B cell (primary cell): ENCODE results near the gene EIF5.

Source experiments
- CTCF ChIP-seq: fragments of 200-600 bp; IDR thresholded peaks from one replicate; pipeline ENCODE4 v1.8.0; 2022; ENCODE audit warnings: antibody characterized with exemption, mild to moderate bottlenecking
- EZH2 ChIP-seq: IDR thresholded peaks from 2 replicates; pipeline ENCODE4 v1.6.1; 2012; ENCODE audit warnings: borderline replicate concordance, low read depth, mild to moderate bottlenecking, moderate library complexity, low read length; ENCODE audit not compliant: insufficient read depth, poor library complexity, severe bottlenecking

DNA sequence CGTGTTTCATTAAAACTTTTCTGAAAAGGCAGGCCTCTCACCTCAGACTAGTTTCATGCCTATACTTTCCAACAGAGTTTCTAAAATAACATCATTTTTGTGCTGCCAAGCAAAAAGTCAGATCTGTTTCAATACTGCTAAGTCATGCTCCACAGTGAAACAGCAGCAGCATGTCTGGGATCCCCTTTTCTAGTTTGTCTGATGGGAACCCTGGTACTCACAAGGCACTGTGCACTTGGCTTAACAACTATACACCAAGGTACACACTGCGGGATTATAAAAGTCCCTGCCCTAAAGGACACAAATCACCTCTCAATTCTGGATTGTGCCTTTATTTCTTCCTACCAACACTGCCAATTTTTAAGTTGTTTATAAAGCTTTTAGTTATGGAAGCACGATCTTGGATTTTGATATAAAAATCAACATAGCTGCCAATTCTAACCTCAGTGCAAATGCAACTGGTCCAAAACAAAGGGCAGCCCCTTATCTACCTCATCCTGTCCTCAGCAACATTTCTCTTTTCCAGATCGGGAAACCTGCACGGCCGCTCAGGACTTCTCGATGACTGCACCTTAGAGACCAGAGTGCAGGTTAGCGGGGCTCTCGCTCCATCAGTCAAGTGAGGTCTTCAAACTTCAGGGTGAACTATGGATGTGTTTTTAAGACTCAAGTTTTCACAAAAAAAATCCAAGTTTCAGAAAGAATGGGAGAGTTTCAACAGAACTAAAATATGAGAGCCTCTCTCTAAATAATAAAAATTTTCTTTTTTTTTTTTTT is 1.7 kb upstream of the EIF5 start:
- TF ChIP-seq CTCF (no peak), EZH2 (no peak)
